NCI-H1694 treated with DMSO at 0.1 percent for 48 hours (cell line): ENCODE data around the gene GUCA2B.

Experiments used
- DNase-seq: peaks from one replicate; lab custom pipeline; 2025; lab: John Stamatoyannopoulos, UW

Gene GUCA2B

DNA sequence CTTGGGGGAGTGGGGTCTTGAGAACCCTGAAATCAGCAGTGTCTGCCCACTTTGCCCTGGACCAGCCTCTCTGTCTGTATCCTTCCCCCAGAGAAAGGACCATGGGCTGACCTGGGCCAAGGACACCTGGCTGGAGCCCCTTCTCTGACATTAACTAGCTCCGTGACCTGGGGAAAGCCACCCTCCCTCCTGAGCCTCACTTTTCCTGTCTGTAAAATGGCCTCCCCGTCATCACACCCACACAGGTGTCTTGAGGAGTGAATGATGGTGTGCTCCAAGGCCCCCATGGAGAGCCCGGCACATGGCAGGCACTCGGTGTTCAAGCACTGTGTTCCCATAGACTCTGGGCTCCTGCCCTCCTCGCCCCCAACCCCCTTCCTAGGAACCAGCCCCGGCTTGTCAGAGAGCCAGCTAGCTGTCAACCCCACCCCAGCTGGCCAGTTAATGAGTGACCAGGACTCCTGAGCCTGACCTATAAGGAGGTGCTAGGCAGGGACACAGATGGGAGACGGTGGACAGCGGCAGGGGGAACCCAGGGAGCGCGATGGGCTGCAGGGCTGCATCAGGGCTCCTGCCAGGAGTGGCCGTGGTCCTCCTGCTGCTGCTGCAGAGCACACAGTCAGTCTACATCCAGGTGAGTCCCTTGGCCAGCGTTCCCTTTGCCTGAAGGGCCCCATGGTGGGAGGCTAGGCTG lies at the start of gene GUCA2B:
GUCA2B (plus strand) TSS at position 504 of the 694 bp plus-strand sequence; CDS start at position 545, 41 bp downstream.
- DNase-seq: no peak

DNA sequence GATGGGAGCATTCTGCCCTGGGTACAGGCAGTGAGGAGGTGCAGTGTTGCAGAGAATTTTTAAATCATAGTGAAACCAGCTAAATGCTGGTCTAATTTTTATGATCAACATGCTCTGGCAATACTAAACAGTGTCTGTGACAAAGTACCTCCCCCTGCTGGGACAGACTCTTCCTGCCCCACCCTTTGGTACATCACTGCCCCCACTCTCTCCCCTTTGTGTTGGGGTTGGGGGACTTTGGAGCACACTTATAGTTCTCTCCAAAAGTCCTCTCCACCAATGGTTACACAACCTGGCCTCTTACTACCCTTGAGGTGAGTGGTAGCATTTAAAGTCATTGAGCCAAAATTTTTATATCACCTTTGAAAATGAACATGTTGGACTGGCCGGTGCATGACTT lies 48.2 kb upstream of the GUCA2B start:
- no peak for DNase-seq

GRCh38 chr1:42108309-42108708 lies 44.9 kb upstream of the GUCA2B start:
- no peak for DNase-seq

GRCh38 chr1:42109600-42109999 lies 43.6 kb upstream of the GUCA2B start:
- no peak for DNase-seq

DNA sequence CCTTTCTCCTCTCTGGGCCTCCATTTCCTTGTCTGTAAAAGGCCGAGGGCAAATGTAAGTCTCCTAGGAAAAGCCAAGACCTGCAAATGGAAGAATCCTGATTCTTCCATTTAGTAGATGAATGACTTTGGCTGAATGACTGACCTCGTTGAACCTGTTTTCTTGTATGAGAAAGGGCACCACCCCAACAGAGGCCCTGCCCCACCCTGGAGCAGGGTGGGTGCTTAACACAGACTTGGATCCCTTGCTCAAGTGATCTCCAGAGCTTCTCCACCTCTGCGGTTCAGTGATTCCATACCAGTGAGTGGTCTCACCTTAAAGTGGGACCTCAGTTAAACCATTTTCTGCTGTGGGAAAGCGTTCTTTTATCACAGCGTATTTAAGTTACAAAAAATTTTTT lies 39.0 kb upstream of the GUCA2B start:
- no peak for DNase-seq

- no peak for DNase-seq
These were observed 36.0 kb upstream of the GUCA2B start for GRCh38 chr1:42117214-42117613.

DNA sequence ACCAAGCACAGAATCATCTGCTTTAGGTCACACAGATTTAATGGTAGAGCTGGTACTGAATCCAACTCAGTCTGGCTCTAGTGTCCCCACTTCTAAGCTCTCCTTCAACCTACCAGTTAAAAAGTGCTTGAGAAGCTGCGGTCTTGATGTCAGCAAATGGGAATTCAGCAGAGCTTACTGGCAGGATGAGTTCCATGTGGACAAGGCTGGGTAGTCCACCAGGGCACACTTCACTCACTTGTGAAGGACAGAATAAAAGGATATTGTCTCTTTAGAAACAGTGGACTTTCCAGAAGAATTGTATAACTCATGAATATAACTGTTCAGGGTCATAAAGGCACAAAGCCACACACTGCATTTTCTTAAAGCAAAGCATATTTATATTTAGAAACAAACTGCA lies 35.1 kb upstream of the GUCA2B start:
- DNase-seq: no peak

- DNase-seq: no peak
These were observed 30.8 kb upstream of the GUCA2B start for GRCh38 chr1:42122408-42122807.

- DNase-seq: no peak
These were observed 27.7 kb upstream of the GUCA2B start for GRCh38 chr1:42125552-42125951.

DNA sequence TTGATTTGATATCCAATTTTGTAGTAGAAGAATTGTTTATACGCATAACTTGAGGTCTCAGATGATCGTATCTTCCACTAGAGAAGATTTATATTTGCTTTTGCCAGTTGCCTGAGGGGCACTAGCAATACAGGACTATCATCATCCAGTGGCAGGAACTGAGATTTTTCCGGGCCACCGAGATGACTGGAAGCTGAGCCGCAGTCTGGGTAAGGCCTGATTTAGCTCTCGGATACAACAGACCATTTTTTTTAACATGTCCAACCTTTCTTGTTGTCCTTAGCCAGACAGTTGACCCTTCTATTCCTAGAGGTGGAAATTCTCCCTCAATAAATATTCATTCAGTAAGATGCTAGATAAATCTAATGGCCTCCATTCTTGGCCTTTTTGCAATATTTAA lies 25.4 kb upstream of the GUCA2B start:
- DNase-seq: no peak

GRCh38 chr1:42128499-42128898 lies 24.7 kb upstream of the GUCA2B start:
- no peak for DNase-seq

- no peak for DNase-seq
These were observed 24.2 kb upstream of the GUCA2B start for GRCh38 chr1:42128964-42129363.

- DNase-seq: no peak
These were observed 23.0 kb upstream of the GUCA2B start for GRCh38 chr1:42130061-42130660.

GRCh38 chr1:42133390-42133789 lies 19.8 kb upstream of the GUCA2B start:
- DNase-seq: no peak

DNA sequence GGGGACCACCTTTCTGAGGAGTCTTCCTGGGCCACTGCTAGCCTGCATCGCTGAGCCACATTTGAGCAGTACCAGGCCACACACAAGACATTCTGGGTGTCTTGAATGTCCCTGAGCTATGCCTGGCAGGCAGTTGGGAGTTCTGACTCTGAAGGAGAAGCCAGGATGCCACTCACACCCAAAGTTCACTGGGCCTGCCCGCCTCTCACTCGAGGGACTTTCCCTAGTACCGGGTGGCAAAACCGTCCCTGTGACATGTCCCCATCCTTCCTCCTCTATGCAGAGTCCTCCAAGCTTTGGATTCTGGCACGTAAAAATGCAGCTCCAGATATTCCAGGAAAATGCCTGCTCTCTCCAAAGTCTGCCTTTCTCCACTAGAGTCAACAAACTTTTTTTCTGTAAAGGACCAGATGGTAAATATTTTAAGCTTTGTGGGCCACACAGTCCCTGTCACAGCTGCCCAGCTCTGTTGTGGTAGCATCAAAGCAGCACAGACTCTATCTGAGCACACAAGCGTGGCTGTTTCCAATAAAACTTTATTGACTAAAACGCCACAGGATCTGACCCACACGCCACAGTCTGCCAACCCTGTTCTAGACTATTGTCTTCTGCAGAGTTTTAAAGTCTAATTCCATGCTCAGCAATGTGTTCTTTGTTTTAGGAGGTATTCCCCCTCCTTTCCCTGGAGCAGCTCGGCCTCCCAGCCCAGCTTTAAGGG lies 19.2 kb upstream of the GUCA2B start:
- DNase-seq: peak; percentile 5

- DNase-seq: no peak
These were observed 17.8 kb upstream of the GUCA2B start for GRCh38 chr1:42135426-42135825.

DNA sequence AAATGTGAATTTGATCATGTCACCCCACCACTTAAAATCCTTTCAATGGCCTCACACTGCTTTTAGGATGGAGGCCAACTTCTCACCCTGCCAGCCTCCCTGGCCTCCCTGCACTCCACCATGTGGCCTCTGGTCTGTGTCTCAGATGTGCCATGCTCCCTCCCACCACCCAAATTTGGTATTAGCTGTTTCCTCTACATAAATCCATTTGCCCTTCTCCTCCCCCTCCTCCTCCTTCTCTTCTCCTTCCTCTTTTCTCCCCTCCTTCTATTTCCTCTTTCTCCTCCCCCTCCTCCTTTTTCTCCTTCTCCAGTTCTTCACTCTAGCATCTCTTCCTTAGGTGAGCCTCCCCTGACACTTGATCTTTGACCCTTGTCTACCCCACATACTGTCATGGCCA lies 16.7 kb upstream of the GUCA2B start:
- no peak for DNase-seq

DNA sequence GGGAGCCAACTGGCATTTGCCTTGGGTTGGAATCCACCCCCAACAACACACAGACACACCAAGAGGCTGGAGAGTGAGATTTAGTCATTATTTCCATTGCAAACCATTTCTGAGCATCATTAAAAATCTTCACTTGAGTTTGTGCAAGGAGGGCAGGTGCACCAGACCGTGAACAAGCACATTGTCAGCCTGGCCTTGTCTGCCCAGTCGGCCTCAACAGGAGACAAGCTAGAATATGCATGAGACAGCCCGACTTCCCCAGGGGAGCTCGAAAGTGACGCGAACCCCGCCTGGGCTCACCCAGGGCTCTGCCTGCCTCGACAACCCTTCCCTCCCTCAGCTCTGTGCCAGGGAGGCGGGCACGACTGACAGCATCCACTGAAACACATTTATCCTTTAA lies 15.4 kb upstream of the GUCA2B start:
- DNase-seq: no peak

GRCh38 chr1:42138586-42138985 lies 14.6 kb upstream of the GUCA2B start:
- DNase-seq: no peak

DNA sequence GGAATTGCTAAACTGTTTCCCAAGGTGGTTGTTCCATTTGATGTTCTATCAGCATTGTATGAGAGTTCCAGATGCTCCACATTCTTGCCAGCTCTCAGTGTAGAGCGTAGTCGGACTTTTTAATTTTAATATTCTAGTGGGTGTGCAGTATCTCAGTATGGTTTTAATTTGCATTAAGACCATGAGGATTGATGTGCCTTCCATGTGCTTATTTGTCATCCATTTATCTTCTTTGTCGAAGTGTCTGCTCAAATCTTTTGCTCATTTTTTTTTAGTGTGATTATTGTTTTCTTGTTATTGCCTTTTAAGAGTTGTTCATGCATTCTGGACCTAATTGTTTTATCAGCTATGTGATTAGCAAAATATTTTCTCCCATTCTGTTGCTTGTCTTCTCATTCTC lies 13.8 kb upstream of the GUCA2B start:
- DNase-seq: no peak

GRCh38 chr1:42140191-42140590 lies 13.0 kb upstream of the GUCA2B start:
- no peak for DNase-seq

DNA sequence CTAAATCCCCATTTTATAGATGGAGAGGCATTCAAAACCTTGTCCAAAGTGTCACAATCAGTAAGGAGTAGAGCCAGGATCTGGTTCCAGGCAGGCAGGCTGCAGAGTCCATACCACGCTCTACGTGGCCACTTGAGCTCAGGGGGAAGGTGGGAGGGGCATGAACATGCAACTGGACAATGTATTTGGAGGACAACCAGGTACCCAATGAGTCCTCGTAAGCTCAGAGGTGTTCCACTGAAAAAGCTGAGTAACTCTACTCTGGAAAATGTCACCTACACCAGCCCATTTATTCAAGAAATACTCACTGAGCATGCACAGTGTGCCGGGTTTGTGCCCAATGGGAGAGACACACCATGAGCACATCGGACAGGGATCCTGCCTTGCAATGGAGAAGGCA lies 11.2 kb upstream of the GUCA2B start:
- no peak for DNase-seq

DNA sequence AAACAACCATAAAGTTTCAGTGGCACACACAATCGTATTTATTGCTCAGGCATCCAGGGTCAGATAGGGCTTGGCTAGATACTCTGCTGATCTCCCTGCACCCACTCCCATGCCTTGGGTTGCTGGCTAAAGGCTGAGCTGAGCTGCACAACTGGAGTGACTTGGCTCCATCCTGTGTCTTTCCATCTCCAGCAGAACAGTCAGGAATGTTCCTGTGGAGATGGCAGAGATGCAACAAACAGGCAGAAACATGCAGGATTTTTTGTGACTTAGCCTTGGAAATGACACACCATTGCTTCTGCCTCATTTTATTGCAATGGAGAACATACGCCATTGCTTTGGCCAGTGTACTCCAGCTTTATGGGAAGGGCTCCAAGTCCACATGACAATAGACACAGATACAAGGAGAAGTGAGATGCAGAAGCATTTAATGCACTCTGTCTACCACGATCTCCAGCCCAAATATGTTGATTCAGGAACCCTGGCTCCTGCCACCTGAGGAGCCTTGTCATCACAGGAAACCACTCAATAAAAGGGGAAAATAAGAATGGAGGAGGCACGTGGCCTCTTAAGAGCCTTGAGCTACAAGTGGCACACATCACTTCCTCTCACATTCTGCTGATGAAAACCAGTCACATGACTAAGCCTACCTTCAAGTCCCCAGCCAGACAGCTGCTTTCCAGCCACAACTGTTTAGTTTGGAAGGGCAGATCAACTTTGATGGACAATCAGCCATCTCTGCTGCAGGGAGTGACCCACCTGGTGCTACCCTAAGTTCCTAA lies 10.1 kb upstream of the GUCA2B start:
- DNase-seq: no peak
